Retinal pigment epithelial cell (primary cell): ENCODE measurements around the gene VWDE.
"Not testable (repeated sequence)": the region's sequence is repeated elsewhere in the genome, so short reads cannot be mapped to it uniquely, and the experiment has no call there.

ENCODE experiments used
- DNase-seq: peaks from one replicate; pipeline ENCODE4 v3.0.0-alpha.2; 2010; ENCODE audit warnings: low read depth
- H3K4me3 ChIP-seq: 2 replicates; pipeline ENCODE4 v1.5.1; 2011; ENCODE audit warnings: mild to moderate bottlenecking, low read length, control low read depth, moderate library complexity
- TF ChIP-seq, protein P1 (sequence below): conservative IDR thresholded peaks from 2 replicates; pipeline ENCODE4 v1.5.1; 2011; ENCODE audit warnings: low read depth, low read length, control low read depth, inconsistent platforms

Gene VWDE

GRCh38 chr7:12401538-12402364 is 1.9 kb downstream of the VWDE start:
- H3K4me3 ChIP-seq, result no peak overlapping the region
- TF ChIP-seq, protein P1, sequence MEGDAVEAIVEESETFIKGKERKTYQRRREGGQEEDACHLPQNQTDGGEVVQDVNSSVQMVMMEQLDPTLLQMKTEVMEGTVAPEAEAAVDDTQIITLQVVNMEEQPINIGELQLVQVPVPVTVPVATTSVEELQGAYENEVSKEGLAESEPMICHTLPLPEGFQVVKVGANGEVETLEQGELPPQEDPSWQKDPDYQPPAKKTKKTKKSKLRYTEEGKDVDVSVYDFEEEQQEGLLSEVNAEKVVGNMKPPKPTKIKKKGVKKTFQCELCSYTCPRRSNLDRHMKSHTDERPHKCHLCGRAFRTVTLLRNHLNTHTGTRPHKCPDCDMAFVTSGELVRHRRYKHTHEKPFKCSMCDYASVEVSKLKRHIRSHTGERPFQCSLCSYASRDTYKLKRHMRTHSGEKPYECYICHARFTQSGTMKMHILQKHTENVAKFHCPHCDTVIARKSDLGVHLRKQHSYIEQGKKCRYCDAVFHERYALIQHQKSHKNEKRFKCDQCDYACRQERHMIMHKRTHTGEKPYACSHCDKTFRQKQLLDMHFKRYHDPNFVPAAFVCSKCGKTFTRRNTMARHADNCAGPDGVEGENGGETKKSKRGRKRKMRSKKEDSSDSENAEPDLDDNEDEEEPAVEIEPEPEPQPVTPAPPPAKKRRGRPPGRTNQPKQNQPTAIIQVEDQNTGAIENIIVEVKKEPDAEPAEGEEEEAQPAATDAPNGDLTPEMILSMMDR, result no peak
- no peak for DNase-seq

DNA sequence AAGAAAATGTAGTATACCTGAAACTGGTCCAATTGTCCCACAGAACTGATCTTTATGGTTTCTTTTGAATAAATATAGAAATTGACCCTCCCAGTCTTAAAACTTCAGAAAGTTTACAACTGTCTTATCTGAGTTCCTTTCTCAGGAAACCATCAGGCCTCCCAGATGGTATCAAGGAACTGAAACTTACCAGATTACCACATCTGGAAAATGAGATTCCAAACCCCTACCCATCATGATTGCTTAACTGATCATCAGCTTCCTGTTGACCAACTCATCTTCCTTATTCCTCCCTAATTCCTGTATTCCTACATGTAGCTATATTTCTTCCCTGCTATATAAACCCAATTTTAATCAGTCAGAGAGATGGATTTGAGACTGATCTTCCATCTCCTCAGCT is 5.5 kb downstream of the VWDE start:
- no peak overlapping the region for H3K4me3 ChIP-seq
- TF ChIP-seq, protein P1, result no peak
- DNase-seq, result no peak

DNA sequence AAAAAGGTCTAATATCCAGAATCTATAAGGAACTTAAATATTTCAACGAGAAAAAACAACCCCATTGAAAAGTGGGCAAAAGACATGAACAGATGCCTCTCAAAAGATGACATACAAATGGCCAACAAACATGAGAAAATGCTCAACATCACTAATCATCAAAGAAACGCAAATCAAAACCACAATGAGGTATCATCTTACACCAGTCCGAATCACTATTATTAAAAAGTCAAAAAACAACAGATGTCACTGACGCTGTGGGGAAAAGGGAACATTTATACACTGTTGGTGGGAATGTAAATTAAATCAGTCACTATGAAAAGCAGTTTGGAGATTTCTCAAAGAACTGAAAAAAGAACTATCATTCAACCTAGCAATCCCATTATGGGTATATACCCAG is 6.0 kb downstream of the VWDE start:
- no peak for DNase-seq
- TF ChIP-seq, protein P1, result no peak
- no peak overlapping the region for H3K4me3 ChIP-seq

GRCh38 chr7:12396670-12397069 is 7.0 kb downstream of the VWDE start:
- not testable (repeated sequence) for DNase-seq

GRCh38 chr7:12391922-12392615 is 11.6 kb downstream of the VWDE start:
- TF ChIP-seq, protein P1, result no peak
- DNase-seq, result no peak

More at GRCh38 chr7:12396670-12397069, 7.0 kb downstream of the VWDE start:
- H3K4me3 ChIP-seq, result not testable (repeated sequence)

GRCh38 chr7:12389089-12389700 is 14.5 kb downstream of the VWDE start:
- no peak overlapping the region for H3K4me3 ChIP-seq
- no peak for DNase-seq
- TF ChIP-seq, protein P1, result peak; percentile 91

More at GRCh38 chr7:12391922-12392615, 11.6 kb downstream of the VWDE start:
- H3K4me3 ChIP-seq, result no peak overlapping the region

DNA sequence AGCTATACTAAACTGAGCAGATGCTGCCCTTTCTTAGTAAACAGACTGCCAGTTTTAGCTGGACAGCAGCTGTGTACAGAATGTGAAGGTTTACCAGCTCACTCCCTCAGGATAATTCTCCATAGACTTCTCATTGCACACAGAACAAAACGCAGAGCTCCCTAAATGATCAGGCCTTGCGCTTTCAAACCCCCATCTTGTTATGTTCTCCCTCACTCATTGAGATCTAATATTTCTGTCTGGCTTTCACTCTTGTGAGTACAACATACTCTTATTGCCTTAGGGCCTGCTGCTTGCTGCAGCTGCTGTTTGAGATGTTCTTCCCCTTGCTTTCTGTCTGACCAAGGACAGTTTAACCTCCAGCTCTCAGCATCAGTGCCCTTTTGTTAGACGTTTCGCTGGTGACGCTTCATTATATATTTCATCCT is 17.3 kb downstream of the VWDE start:
- TF ChIP-seq, protein P1, result no peak
- no peak for DNase-seq
- H3K4me3 ChIP-seq, result no peak overlapping the region
